ENCODE results near the gene FNDC7. TPM values are rescaled to one million over a fixed set of nuclear protein-coding genes. Genes with fewer than 3 reads are reported as not detected.

FNDC7 gene
- total and polyA plus RNA-seq, 9 of the 15 experiments (the other 6 are each of a cell fraction or from before 2014, with no cell fraction given), result not detected

- Histone ChIP-seq H3K4me3 (no peak overlapping the region), H3K9me1 (ENCODE audit: control insufficient read depth, insufficient read depth, low read length) (no peaks in the 10 kb centered on the region), H3K4me1 (replicated peaks in 1 of 2; ENCODE audit: control insufficient read depth in 2 of 2, insufficient read depth in 2 of 2, low read length in 2 of 2) (no peaks in the 10 kb centered on the region), H2AFZ (ENCODE audit: low read depth, low read length) (no peak overlapping the region), H3K27ac (ENCODE audit: extremely low read depth, low read depth, low read length) (no peak overlapping the region), H4K20me1 (replicated peaks; ENCODE audit: control insufficient read depth, insufficient read depth, low read length) (no peaks in the 10 kb centered on the region), H3K9me3 (replicated peaks; ENCODE audit: control insufficient read depth, insufficient read depth, low read depth, low read length) (no peaks in the 10 kb centered on the region), H3K36me3 (ENCODE audit: control insufficient read depth, insufficient read depth, low read length) (no peaks in the 10 kb centered on the region), H3K4me2 (ENCODE audit: insufficient read depth, low read length) (no peak overlapping the region), H3K27me3 (ENCODE audit: control insufficient read depth in 2 of 2, insufficient read depth in 2 of 2, low read length in 2 of 2) (no peaks in the 10 kb centered on the region), H3K9ac (ENCODE audit: insufficient read depth in 1 of 2, low read depth in 2 of 2, low read length in 2 of 2) (no peak overlapping the region), H3K79me2 (ENCODE audit: control insufficient read depth, insufficient read depth, low read length) (no peaks in the 10 kb centered on the region)
- no TSS peak for BruUV-seq (replicated peaks)
- 33% methylated on average over 4 of the region's 4 CpGs for WGBS (ENCODE audit: insufficient coverage, low coverage, missing lambda C conversion rate)
- ChIA-PET POLR2A (interaction anchor here (0.5 to 3.3 kb wide), 2 partner anchors 13 to 138 kb away, joined by 4 to 12 read pairs; partner anchors contain the start of gene PRPF38B), CTCF (ENCODE audit: low intra/inter-chr PET ratio) (interaction anchor here (0.7 kb wide), 1 partner anchor 28 kb away, joined by 3 read pairs; no protein-coding TSS in a partner anchor)
- ATAC-seq, result no peak
- no peak for FAIRE-seq
- intact Hi-C loops (cut with micrococcal nuclease), result no loop called here
- in situ Hi-C loops (cut with MboI), result no loop called here
- no peak for DNase-seq (ENCODE audit: extremely low read depth in 1 of 4, low spot score in 3 of 4)
- TF ChIP-seq THAP12 (CRISPR knock-in tag; IDR thresholded peaks at IDR 0.05) (no peak), SP2 (IDR thresholded peaks at IDR 0.05; ENCODE audit: extremely low read depth, low read depth, low read length, poor library complexity, severe bottlenecking) (no peak), RCOR1 (IDR thresholded peaks at IDR 0.05; ENCODE audit: borderline replicate concordance in 1 of 2, low read depth in 2 of 2, low read length in 2 of 2) (peak in 1 of 2 experiments; percentile 64; a peak in 1 of 4 replicates), ATF2 (CRISPR knock-in tag; IDR thresholded peaks at IDR 0.05) (no peak), MCM5 (IDR thresholded peaks at IDR 0.05; ENCODE audit: low read depth) (no peak), ZNF232 (CRISPR knock-in tag; IDR thresholded peaks at IDR 0.05) (no peak), CHD1 (IDR thresholded peaks at IDR 0.05; ENCODE audit: low read length) (no peak), NR1H2 (CRISPR knock-in tag; IDR thresholded peaks at IDR 0.05) (no peak), KAT7 (CRISPR knock-in tag; IDR thresholded peaks at IDR 0.05; ENCODE audit: borderline replicate concordance) (no peak), BHLHE40 (IDR thresholded peaks at IDR 0.05; ENCODE audit: low read length) (peak; percentile 82), GATAD2B (IDR thresholded peaks at IDR 0.05; ENCODE audit: borderline replicate concordance) (no peak)
Observed at GRCh38 chr1:108678706-108679105, 34.0 kb upstream of the FNDC7 start.
